OCI-LY7 (cell line): Measurements from ENCODE around the gene RAET1E.

Experiments used
- CTCF ChIP-seq: fragments of 200-600 bp; sonication (generic); conservative IDR thresholded peaks from 2 replicates; pipeline ENCODE4 v1.5.1; 2014; ENCODE audit warnings: mild to moderate bottlenecking, antibody characterized with exemption, low read length, moderate library complexity, mixed read lengths
- EZH2phosphoT487 ChIP-seq: fragments of 200-600 bp; sonication (generic); IDR thresholded peaks from 2 replicates; pipeline ENCODE4 v1.6.1; 2018; ENCODE audit warnings: low read depth, borderline replicate concordance, mild to moderate bottlenecking, mixed run types, antibody characterized with exemption, low read length, moderate library complexity, mixed read lengths

- TF ChIP-seq CTCF: no peak
- TF ChIP-seq EZH2phosphoT487: no peak
Measured at GRCh38 chr6:149933461-149933860, 35.5 kb upstream of the RAET1E start.
